MV-4-11 (cell line): ENCODE data around the gene DPPA4.
"Not testable (repeated sequence)": the region's sequence is repeated elsewhere in the genome, so short reads cannot be mapped to it uniquely, and the experiment has no call there.

Source experiments
- DNase-seq: peaks from one replicate; lab custom pipeline; 2025; lab: John Stamatoyannopoulos, UW

DPPA4 gene, protein sequence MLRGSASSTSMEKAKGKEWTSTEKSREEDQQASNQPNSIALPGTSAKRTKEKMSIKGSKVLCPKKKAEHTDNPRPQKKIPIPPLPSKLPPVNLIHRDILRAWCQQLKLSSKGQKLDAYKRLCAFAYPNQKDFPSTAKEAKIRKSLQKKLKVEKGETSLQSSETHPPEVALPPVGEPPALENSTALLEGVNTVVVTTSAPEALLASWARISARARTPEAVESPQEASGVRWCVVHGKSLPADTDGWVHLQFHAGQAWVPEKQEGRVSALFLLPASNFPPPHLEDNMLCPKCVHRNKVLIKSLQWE

DNA sequence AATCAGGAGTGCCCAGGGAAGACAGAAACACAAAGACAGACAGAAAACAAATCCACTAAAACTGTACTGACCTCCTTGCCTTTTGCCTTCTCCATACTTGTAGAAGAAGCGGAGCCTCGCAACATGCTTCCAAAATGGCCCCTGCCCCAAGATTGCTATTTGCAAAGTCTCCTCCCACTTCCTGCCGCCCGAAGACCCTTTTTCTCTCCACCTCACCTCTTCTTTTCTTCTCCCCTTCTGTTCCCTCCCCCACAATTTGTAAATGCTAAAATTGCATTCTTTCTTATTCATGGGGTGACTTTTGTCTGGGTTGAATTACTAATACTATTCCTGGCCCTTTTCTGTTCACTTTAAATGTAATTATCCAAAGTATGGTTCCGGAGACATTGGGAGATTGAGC lies at the start of gene DPPA4:
DPPA4 (minus strand) TSS at position 154 of the 400 bp plus-strand sequence; CDS start at position 125, 29 bp downstream.
- DNase-seq = no peak

DNA sequence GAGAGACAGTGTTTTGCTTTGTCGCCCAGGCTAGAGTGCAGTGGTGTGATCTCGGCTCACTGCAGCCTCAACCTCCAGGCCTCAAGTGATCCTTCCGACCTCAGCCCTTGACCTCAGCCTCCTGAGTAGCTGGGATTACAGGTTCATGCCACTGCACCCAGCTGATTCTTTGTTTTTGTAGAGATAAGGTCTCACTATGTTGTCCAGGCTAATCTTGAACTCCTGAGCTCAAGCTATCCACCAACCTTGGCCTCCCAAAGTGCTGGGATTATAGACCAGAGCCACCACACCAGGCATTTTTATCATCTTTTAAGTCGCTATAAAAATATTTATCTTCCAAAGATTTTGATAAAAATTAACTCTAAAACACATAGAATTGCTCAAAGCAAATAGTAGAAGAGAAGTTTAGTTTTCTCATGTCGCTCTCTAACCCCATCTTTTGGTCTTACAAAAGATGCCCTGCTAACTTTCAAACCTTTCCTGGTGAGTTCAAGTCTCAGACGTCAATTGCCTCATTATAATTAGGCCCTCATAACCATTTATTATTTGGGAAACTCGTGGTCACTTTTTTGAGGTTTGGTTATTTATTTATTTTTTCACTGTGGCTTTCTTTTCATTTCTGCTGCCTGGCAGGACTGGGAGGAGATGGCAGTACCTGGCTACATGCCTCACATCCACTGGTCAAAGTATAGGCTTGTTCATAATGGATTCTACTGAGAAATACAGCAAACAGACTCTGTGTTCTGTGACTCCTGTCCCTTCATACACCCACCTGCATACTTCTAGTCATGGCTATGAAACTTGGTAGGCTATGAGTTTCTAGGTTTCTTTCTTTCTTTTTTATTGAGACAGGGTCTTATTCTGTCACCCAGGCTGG lies 48.3 kb upstream of the DPPA4 start:
- no peak for DNase-seq

DNA sequence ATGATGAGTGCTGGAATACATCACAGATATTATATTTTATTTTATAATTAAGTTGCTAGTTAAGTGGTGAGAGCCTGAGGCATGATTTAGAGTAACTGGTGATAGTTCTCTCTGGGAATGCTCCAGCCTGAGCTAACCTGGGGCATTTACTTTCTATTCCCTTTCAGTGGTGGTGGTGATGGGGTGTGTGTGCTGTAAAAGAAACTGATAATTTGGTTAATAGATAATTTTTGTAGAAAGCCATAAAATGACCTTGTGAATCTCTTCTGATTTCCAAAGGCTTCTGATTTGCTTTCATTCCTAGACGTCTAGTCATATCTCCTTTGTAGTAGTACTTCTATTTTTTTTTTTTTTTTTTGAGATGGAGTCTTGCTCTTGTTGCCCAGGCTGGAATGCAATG lies 46.8 kb upstream of the DPPA4 start:
- no peak for DNase-seq

DNA sequence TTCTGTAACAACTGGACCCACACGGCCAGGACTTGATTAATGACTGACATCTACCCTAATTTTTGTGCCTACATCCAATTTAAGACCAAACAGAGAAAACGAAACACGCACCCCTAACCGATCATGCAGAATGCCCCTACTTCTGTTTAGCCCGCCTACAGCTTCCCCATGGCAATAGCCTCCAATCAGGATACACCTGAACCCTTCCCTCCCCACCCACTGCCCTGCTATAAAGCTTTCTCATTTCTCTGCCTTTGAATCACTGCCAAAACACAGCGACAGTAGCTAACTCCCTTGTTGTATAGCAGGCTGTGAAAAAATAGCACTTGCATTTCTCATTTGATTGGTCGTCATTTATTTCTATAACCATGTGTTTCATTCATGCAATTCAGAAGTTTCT lies 45.2 kb upstream of the DPPA4 start:
- DNase-seq = no peak

DNA sequence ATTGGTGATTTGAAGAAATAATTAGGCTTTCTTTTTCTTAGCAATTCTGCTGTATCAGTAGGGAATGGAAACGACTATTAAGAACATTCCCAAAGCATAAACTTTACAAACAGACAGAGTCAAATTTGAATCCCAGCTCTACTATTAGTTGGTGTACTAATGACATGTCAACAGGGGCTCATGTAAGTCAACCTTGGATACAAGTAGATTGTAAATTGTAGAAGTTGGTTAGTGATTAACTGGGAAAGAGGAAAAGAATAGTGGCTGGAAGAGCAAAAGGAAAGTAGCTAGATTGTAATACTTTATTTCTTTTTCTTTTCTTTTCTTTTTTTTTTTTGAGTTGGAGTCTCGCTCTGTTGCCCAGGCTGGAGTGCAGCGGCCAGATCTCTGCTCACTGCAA lies 38.6 kb upstream of the DPPA4 start:
- DNase-seq = no peak

DNA sequence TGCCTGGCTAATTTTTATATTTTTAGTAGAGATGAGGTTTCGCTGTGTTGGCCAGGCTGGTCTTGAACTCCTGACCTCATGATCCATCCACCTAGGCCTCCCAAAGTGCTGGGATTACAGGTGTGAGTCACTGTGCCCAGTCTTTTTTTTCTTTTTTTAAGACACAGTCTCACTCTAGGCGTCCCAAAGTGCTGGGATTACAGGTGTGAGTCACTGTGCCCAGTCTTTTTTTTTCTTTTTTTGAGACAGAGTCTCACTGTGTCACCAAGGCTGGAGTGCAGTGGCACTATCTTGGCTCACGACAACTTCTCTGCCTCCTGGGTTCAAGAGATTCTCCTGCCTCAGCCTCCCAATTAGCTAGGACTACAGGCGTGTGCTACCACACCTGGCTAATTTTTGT lies 37.1 kb upstream of the DPPA4 start:
- DNase-seq = not testable (repeated sequence)

DNA sequence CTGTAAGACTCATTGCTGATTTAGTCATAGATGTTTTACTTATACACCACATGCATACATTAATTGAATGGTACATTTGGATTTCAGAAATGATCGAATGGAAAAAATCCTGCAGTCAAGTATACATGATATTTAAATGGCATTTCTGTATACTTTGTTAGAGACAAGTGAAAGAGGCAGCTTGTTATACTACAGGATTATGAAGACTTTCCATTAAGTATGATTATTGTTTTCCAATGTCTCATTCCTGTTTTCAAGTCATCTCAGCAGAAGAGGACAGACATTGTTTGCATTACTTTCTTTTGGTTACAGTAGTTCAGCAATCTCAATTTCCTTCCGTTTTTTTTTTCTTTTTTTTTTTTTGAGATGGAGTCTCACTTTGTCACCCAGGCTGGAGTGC lies 36.6 kb upstream of the DPPA4 start:
- DNase-seq = peak; percentile 22

DNA sequence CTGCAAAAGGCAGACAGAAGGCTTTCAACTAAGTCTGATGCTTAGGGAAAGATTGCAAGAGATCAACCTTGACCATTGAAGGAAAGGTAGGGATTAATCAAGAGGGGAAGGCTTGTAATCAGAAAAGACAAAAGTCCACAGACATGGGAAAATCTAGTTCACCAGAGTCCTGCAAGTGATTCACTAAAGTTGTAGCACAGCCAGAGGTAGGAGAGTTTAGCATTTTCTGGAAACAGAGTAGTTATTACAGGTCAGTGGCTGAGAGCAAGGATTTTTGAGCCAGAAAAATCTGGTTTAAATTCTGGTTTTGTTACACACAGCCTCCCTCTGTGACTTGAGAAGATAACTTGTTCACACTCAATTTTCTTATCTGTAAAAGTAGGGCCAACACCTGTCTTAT lies 35.3 kb upstream of the DPPA4 start:
- DNase-seq = no peak

DNA sequence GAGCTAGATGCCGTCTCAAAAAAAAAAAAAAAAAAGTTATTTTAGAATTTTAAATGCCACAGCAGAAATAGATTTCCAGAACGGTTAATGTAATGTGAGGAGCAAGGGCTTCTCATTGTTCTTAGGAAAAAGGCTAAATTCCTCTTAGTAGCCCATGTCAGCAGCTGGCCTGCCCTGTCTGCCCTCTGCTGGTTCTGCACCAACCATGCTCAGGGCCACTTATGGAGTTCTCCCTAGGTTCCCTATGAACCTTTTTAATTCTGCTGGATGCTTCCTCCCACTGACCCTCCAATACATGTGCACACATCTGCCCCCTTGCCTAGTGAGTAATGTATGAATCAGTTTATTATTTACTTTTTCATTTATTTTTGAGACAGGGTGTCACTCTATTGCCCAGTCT lies 32.2 kb upstream of the DPPA4 start:
- DNase-seq = no peak

DNA sequence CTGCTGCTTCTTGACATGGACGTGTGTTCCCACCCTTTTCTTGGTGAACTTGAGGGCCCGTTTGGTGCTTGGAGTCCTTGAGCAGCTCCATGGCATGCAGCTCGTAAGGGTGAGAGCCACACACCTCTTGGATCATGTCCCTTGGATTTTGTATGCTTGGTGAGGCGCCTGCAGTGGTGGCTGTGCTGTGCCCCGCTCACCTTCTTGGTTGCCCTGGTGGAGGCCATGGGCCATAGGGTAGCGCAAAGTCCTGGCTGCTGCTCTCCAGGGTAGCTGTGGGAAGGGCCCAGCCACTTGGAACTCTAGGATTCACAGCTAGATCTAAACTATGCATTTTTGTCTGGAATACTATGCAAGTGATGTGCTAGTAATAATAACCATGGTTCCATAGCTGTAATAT lies 26.7 kb upstream of the DPPA4 start:
- no peak for DNase-seq

DNA sequence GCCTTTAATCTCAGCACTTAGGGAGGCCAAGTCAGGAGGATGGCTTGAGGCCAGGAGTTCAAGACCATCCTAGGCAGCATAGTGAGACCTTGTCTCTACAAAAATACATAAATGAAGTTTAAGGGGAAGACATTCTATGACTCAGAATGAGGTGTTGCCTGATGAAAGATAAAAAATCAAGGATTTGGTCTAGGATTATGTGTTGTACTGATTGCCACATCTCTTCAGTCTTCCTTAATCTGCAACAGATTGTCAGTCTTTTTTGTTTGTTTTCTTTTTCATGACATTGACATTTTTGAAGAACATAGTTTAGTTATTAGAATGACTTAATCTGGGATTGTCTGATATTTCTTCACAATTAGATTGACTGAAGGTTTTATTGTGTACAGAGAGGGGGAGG lies 26.3 kb upstream of the DPPA4 start:
- DNase-seq = no peak

DNA sequence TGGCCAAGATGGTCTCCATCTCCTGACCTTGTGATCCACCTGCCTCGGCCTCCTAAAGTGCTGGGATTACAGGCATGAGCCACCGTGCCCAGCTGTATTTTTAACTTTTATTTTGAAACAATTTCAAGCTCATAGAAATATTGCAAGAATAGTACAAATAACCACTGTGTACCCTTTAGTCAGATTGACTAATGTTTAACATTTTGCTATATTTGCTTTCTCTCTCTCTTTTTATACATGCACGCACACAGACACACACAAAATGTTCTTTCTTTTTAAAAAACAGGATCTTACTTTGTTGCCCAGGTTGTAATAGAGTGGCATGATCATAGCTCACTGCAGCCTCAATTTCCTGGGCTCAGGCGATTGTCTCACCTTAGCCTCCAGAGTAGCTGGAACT lies 25.5 kb upstream of the DPPA4 start:
- no peak for DNase-seq

DNA sequence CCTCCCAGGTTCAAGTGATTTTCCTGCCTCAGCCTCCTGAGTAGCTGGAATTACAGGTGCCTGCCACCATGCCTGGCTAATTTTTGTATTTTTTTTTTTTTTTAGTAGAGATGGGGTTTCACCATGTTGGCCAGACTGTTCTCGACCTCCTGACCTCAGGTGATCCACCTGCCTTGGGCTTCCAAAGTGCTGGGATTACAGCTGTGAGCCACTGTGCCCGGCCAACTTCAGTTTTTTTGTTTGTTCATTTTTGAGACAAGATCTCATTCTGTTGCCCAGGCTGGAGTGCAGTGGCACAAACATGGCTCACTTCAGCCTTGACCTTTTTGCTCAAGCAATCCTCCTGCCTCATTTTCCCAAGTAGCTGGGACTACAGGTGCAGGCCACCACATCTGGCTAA lies 21.5 kb upstream of the DPPA4 start:
- not testable (repeated sequence) for DNase-seq

DNA sequence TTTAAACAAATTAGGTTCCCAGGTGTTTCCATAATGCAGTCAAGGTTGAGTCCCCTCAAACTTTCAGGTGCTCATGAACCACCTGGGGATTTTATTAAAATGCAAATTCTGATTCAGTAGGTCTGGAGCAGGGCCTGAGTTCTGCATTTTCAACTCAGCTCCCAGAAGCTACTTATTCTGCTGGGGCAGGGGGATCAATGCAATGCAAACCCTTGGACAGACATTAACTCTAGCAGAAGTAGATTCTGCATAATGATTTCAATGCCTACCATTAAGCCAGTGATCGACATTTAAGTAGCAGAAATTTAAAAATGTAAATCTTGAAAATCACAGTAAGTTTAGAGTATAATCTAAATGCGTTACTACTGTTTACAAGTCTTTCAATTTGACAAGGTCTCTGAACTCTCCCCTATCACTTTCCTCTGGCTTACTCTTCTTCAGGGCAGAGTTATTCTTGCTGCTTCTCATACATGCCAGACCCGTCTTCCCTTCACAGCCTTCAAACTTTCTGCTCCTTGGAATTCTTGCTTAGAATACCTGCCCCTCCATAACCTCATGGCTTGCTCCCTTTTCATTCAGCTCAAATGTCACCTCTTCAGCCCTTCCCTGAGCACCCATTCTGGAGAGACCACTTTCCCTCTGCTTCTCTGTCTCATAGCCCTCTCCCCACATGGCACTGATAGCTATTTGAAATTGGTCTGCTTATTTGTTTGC lies 19.3 kb upstream of the DPPA4 start:
- DNase-seq = no peak

DNA sequence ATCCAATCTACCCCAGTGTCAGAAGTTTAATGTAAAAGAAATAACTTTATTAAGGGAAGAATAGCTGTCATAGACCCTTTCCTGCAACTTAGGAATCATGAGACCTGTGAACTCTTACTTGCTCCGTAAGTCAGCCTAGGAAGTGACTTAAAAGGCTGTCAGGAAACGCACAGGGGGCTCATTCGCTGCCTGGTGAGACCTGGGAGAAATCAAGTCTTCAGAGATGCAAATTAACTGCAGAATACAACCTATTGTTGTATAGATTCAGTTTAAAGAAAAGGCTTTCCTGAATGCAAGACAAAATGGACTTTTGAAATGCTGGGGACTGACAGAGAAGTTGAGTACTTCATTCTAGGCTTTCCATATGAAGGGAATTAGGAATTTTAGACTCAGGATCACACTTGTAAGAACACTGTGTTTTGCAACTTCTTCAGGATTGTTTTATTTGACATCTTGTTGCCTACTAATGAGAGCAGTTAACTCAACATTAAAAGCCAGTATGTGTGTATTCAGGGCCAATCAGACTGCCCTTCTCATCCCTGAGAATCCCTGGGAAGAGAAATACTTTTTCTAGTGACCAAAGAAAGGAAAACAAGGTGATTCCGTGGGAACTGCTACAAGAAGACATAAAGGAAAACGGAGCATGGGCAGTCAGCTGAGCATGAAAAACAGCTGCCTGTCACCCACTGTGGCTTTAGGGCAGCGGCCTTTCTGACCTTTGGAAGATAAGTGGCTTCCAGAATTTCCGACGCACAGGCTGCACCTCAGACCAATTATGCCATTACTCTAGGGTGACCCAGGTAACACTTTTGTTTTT lies 18.5 kb upstream of the DPPA4 start:
- DNase-seq = no peak

DNA sequence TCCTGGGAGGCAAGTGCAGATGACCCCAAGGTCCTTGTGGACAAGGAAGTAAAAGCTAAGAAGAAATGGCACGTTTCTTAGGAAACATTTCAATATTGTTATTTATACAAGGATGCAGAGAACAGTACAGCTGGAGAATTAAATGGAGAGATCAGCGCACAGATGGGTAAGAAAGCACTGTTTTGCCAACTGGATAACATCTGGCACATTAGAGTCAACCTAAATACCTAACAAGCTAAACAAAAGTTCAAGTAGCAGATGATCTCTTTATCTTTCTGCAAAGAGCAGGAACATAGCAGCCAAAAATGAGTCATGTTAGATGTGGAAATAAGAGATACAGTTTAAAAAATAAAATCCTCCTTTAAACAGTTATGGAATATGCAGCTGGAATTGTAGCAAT lies 15.7 kb upstream of the DPPA4 start:
- no peak for DNase-seq

DNA sequence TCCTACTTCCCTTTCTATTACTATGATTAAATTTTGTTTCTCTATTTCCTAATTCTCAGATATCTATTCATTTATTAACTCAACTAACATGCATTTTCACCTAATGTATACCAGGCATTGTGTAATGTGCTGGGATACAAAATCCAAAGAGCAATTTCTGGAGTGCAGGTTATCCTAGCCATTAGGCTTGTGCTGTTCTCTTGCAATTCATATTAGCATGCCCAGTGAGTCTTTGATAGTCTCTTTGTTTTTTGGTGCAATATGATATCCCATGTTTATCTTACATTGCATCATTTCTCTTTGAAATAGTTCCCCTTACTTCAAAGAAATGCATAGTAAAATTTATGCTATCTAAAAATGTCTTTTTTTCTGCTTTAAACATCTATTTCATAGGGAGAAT lies 13.9 kb upstream of the DPPA4 start:
- no peak for DNase-seq

DNA sequence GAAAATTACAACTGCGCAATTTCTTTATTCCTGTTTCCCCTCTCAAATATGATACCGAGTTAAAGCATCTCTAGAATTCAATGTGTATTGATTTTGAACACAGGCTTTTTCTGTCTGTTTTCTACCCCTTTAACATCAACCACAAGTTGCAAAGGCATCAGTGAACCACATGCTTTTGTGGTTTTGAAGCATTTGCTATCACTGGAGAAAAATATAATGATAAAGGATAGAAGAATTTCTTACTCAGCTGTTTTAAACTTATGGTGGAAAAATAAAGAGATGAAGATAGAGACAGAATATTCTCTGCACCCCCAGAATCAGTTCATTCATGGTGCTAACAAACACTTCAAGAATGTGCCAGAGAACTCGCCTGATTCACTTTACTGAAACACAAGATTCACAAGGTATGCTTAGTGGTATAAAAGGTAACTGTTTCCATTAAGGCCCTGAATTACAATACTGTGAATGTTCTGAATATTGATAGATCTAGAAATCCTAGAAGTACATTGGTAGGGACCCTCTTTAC lies 9.5 kb upstream of the DPPA4 start:
- no peak for DNase-seq

DNA sequence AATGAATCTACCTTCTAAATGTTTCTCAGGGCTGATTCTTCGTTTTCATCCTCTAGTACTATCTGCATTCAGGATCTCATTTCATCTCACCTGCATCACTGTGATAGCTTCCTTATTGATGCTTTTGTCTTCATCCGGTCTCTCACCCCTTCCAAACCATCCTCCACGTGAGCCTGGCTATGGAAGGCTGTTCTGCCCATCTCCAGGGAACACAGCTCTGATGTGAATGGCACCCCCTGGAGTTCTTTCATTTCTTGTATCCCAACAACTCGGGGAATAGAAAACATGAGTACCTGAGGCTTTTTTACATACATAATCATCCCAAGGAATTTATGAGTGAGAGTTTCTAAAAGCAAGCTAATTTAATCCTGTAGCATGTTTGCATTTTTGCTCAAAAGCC lies 8.8 kb upstream of the DPPA4 start:
- no peak for DNase-seq

DNA sequence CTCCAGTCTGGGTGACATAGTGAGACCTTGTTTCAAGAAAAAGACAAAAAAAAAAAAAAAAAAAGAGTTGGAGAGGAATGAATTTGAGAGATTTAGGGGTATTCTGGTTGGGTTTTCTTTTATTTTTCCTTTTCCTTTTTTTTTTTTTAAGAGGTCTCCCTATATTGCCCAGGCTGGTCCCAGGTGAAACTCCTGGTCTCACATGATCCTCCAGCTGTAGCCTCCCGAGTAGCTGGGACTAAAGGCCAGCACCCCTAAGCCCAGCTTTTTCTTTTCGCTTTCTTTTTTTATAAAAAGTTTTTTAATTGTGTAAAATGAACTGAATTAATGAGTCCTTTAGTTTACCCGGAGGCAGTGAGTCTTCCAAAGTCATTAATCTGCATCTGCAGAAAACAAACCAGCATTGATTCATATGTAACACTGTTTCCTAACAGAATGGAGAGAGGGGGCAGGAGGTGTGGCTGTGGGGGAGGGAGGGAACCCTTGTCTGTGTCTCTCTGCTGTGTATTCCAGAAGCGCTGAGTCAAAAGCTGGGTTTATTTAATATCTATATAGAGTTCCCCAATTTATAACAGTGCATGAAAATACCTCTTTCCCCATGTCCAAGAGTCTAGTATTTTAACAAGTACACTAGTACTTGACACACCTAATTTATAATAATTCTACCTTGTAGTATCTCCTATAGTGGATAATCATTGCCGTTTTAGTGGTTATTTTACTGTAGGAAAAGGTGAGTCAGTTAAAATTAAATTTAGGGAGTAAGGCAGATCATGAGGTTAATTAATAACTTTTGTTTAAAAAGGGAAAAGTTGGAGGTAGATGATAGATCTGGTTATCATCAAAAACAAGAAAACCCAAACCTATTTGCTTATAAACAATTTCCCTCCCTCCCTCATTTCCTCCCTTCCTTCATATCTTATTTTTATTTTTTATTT lies 2.6 kb upstream of the DPPA4 start:
- no peak for DNase-seq

DNA sequence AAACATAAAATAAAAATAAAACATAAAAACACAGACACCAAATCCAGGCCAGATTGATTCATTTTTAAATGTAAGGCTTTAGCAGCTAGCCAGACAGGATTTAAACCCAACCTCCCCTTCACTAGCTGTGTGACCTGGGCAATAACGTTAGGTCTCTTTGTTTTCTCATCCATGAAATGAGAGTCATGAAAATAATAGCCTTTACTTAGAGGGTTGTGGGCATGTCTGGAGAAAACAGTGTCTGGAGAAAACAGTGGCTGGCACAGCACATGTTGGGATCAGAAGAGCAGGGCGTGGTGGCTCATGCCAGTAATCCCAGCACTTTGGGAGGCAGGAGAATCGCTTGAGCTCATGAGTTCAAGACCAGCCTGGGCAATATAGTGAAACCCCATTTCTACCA lies 1.9 kb upstream of the DPPA4 start:
- DNase-seq = no peak
